HepG2 (cell line): Measurements from ENCODE around the gene CD24. TPM values are rescaled to one million over a fixed set of nuclear protein-coding genes. Genes with fewer than 3 reads are reported as not detected.

Experiments used
- BCL6 ChIP-seq: IDR thresholded peaks from 2 replicates; pipeline ENCODE4 v1.6.1; 2016; ENCODE audit warnings: missing genetic modification reagents, missing compliant biosample characterization
- FOXK1 ChIP-seq: sonication (generic); formaldehyde crosslinking; IDR thresholded peaks from 2 replicates; pipeline ENCODE4 v1.4.0; 2020; ENCODE audit warnings: low read depth, missing genetic modification reagents, borderline replicate concordance
- HDAC6 ChIP-seq: fragments of 200-600 bp; sonication (generic); IDR thresholded peaks from 2 replicates; pipeline ENCODE4 v1.7.0; 2017; ENCODE audit warnings: mild to moderate bottlenecking, antibody characterized with exemption, low read length, low read depth
- HHEX ChIP-seq: IDR thresholded peaks from 2 replicates; pipeline ENCODE4 v1.6.1; 2016; ENCODE audit warnings: control low read depth
- MIER2 ChIP-seq: IDR thresholded peaks from 2 replicates; pipeline ENCODE4 v1.6.1; 2016; ENCODE audit warnings: missing biosample characterization, missing genetic modification reagents
- MLX ChIP-seq: IDR thresholded peaks from 2 replicates; pipeline ENCODE4 v1.6.1; 2016
- PRMT3 ChIP-seq: sonication (generic); formaldehyde crosslinking; IDR thresholded peaks from 2 replicates; pipeline ENCODE4 v1.8.1; 2022; ENCODE audit warnings: low read depth, mild to moderate bottlenecking, moderate library complexity, missing genetic modification reagents, borderline replicate concordance
- REXO4 ChIP-seq: sonication (generic); formaldehyde crosslinking; IDR thresholded peaks from 2 replicates; pipeline ENCODE4 v1.8.0; 2022; ENCODE audit warnings: missing genetic modification reagents, mild to moderate bottlenecking, borderline replicate concordance
- SOX13 ChIP-seq, 3 experiments: fragments of 450-650 bp in 1 of 3; sonication (generic) in 1 of 3; formaldehyde crosslinking in 1 of 3; IDR thresholded peaks in 2 of 3; conservative IDR thresholded peaks in 1 of 3; 2 replicates each; pipeline versions ENCODE4 v1.5.0 to v1.6.1; 2016 to 2020; ENCODE audit warnings: antibody characterized with exemption in 1 of 3, mild to moderate bottlenecking in 1 of 3, missing compliant biosample characterization in 1 of 3, missing genetic modification reagents in 1 of 3, moderate library complexity in 1 of 3
- SP140L ChIP-seq: sonication (generic); formaldehyde crosslinking; IDR thresholded peaks from 2 replicates; pipeline ENCODE4 v1.4.0; 2020; ENCODE audit warnings: missing genetic modification reagents, borderline replicate concordance
- SRY ChIP-seq: sonication (generic); formaldehyde crosslinking; IDR thresholded peaks from 2 replicates; pipeline ENCODE4 v1.8.0; 2022; ENCODE audit warnings: mild to moderate bottlenecking, missing genetic modification reagents
- THAP11 ChIP-seq: IDR thresholded peaks from 2 replicates; pipeline ENCODE4 v1.6.1; 2016; ENCODE audit warnings: missing biosample characterization, missing genetic modification reagents
- THRA ChIP-seq: sonication (generic); formaldehyde crosslinking; IDR thresholded peaks from 2 replicates; pipeline ENCODE4 v1.4.0; 2020; ENCODE audit warnings: missing genetic modification reagents, borderline replicate concordance
- THYN1 ChIP-seq: sonication (generic); formaldehyde crosslinking; IDR thresholded peaks from 2 replicates; pipeline ENCODE4 v1.8.1; 2023; ENCODE audit warnings: low read depth, mild to moderate bottlenecking, moderate library complexity, missing genetic modification reagents, borderline replicate concordance
- WIZ ChIP-seq: sonication (generic); formaldehyde crosslinking; IDR thresholded peaks from 2 replicates; pipeline ENCODE4 v1.5.1; 2020; ENCODE audit warnings: mild to moderate bottlenecking, missing genetic modification reagents
- ZBTB26 ChIP-seq: IDR thresholded peaks from 2 replicates; pipeline ENCODE4 v1.6.1; 2016; ENCODE audit warnings: missing compliant biosample characterization, missing genetic modification reagents, borderline replicate concordance
- ZGPAT ChIP-seq: IDR thresholded peaks from 2 replicates; pipeline ENCODE4 v1.6.1; 2016; ENCODE audit warnings: mild to moderate bottlenecking
- ZNF225 ChIP-seq: sonication (generic); formaldehyde crosslinking; IDR thresholded peaks from 2 replicates; pipeline ENCODE4 v1.4.0; 2020; ENCODE audit warnings: mild to moderate bottlenecking, missing genetic modification reagents
- ZNF326 ChIP-seq: sonication (generic); formaldehyde crosslinking; IDR thresholded peaks from 2 replicates; pipeline ENCODE4 v1.4.0; 2020; ENCODE audit warnings: missing genetic modification reagents, borderline replicate concordance
- ZNF431 ChIP-seq: sonication (generic); formaldehyde crosslinking; IDR thresholded peaks from 2 replicates; pipeline ENCODE4 v1.9.0; 2022; ENCODE audit warnings: missing genetic modification reagents, low read depth, mild to moderate bottlenecking, borderline replicate concordance
- ZNF441 ChIP-seq: sonication (generic); formaldehyde crosslinking; IDR thresholded peaks from 2 replicates; pipeline ENCODE4 v1.7.0; 2021; ENCODE audit warnings: missing genetic modification reagents, borderline replicate concordance
- ZNF816 ChIP-seq: sonication (generic); formaldehyde crosslinking; IDR thresholded peaks from 2 replicates; pipeline ENCODE4 v1.8.0; 2022; ENCODE audit warnings: missing genetic modification reagents, mild to moderate bottlenecking, borderline replicate concordance
- ZNF878 ChIP-seq: sonication (generic); formaldehyde crosslinking; IDR thresholded peaks from 2 replicates; pipeline ENCODE4 v1.8.1; 2023; ENCODE audit warnings: mild to moderate bottlenecking, missing genetic modification reagents, moderate library complexity
- polyA plus RNA-seq, 8 experiments: library from polyadenylated mRNA; depleted of rRNA in 3 of 8; stranded (reverse) in 7 of 8; unstranded in 1 of 8; fragments of >200 nt; fragmentation: Illumina TruSeq in 4 of 8; extraction: Trizol in 4 of 8; gene quantifications; 2 replicates each; pipeline versions ENCODE4 v1.2.1 to v1.2.3, GENCODE V29; 2011 to 2016; ENCODE audit warnings: low read depth in 4 of 8, missing spikeins in 1 of 8, mixed read lengths in 1 of 8; ENCODE audit not compliant: insufficient read depth in 1 of 8
- total RNA-seq, 5 experiments: library from RNA; depleted of rRNA; stranded (reverse); fragments of >200 nt; fragmentation: Illumina TruSeq; extraction: Trizol; gene quantifications; 2 replicates each; pipeline ENCODE4 v1.2.3, GENCODE V29; 2016; ENCODE audit warnings: low read depth in 1 of 5

The CD24 gene
- total and polyA plus RNA-seq, 2 of the 13 experiments (the other 11 are each of a cell fraction or from before 2014, with no cell fraction given) = 11.3 to 30.5 TPM

- TF ChIP-seq ZGPAT (CRISPR knock-in tag) (0 out of 2 replicates have a peak, but pooled peaks have one; percentile 26), ZNF431 (0 out of 2 replicates have a peak, but pooled peaks have one; percentile 38), HHEX (CRISPR knock-in tag) (no peak), WIZ (CRISPR knock-in tag) (peak; percentile 96; the same call in 1 of the 2 replicates), ZBTB26 (CRISPR knock-in tag) (peak; percentile 72; the same call in 1 of the 2 replicates), MIER2 (CRISPR knock-in tag) (peak; percentile 99), SRY (CRISPR knock-in tag) (peak; percentile 57; the same call in 1 of the 2 replicates), ZNF441 (CRISPR knock-in tag) (peak; percentile 60; the same call in 1 of the 2 replicates), SP140L (peak; percentile 83; the same call in 1 of the 2 replicates), THAP11 (CRISPR knock-in tag) (peak; percentile 32; the same call in 1 of the 2 replicates), PRMT3 (CRISPR knock-in tag) (peak; percentile 59; the same call in 1 of the 2 replicates), THYN1 (CRISPR knock-in tag) (no peak), SOX13 (IDR thresholded peaks at IDR 0.05) (no peak), SOX13 (CRISPR knock-in tag; conservative IDR thresholded peaks at IDR 0.05 in 1 of 2, IDR thresholded peaks at IDR 0.05 in 1 of 2) (peak in 1 of 2 experiments; percentile 43; a peak in 2 of 4 replicates), THRA (peak; percentile 65), ZNF816 (0 out of 2 replicates have a peak, but pooled peaks have one; percentile 36), ZNF326 (CRISPR knock-in tag) (no peak), ZNF225 (CRISPR knock-in tag) (no peak), ZNF878 (CRISPR knock-in tag) (peak; percentile 63; the same call in 1 of the 2 replicates), BCL6 (CRISPR knock-in tag) (peak; percentile 14; the same call in 1 of the 2 replicates), HDAC6 (no peak), MLX (CRISPR knock-in tag) (0 out of 2 replicates have a peak, but pooled peaks have one; percentile 42), FOXK1 (CRISPR knock-in tag) (peak; percentile 51; the same call in 1 of the 2 replicates), REXO4 (CRISPR knock-in tag) (no peak)
These were observed 46.8 kb downstream of the CD24 start (continued) for GRCh38 chr6:106927531-106928398.
